Measurements from ENCODE around the gene SLC22A3. TPM values are rescaled to one million over a fixed set of nuclear protein-coding genes. Genes with fewer than 3 reads are reported as not detected.
"Not testable (repeated sequence)": the region's sequence is repeated elsewhere in the genome, so short reads cannot be mapped to it uniquely, and the experiment has no call there.

Gene SLC22A3
- total RNA-seq, 1 donor from 2014 or later = not detected

GRCh38 chr6:160438481-160438880, 90.3 kb downstream of the SLC22A3 start:
- POLR2A ChIA-PET = no interaction called here
- no peaks in the 10 kb centered on the region for H3K36me3 Mint-ChIP-seq (ENCODE audit: low read depth)
- CTCF ChIA-PET = no interaction called here
- no peak for TF ChIP-seq CTCF (IDR thresholded peaks at IDR 0.05)
- ATAC-seq (ENCODE audit: low read depth) (no peak), DNase-seq (no peak)
- no peaks in the 10 kb centered on the region for H3K4me1 Mint-ChIP-seq
- intact Hi-C loops (cut with micrococcal nuclease) = no loop called here
- H3K9me3 Mint-ChIP-seq = no peaks in the 10 kb centered on the region
- H3K27ac Mint-ChIP-seq = no peak overlapping the region
- H3K27me3 Mint-ChIP-seq = peaks cover 37% of the 10 kb centered on the region
- H3K4me3 Mint-ChIP-seq = no peak overlapping the region

GRCh38 chr6:160439751-160440150, 91.6 kb downstream of the SLC22A3 start:
- H3K4me1 Mint-ChIP-seq = no peaks in the 10 kb centered on the region
- H3K27ac Mint-ChIP-seq = no peak overlapping the region
- no peak overlapping the region for H3K4me3 Mint-ChIP-seq
- no peaks in the 10 kb centered on the region for H3K36me3 Mint-ChIP-seq (ENCODE audit: low read depth)
- CTCF ChIA-PET = interaction anchor here (1.5 kb wide), 1 partner anchor 16 kb away, joined by 3 read pairs; no protein-coding TSS in a partner anchor
- TF ChIP-seq CTCF (IDR thresholded peaks at IDR 0.05) = no peak
- H3K27me3 Mint-ChIP-seq = peaks cover 42% of the 10 kb centered on the region
- DNase-seq (no peak), ATAC-seq (ENCODE audit: low read depth) (no peak)
- POLR2A ChIA-PET = no interaction called here
- no peaks in the 10 kb centered on the region for H3K9me3 Mint-ChIP-seq
- intact Hi-C loops (cut with micrococcal nuclease) = no loop called here

DNA sequence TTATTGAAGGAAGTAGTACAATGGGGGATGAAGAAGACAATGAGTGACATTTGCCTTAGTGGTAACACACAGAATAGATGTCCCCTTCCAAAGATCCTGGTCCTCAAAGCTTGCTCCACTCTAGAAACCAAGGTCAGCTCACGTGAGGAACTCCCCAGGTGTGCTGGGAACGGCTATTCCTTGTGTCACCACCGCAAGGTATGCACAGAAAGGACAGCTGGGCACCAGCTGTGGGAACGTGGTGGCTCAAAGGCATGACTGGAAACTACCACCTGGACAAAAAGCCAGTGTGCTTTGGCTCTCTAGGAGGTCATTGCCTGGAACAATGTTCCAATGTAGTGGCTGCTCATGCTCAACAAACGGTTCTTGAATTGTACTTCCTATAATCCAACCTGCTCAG, 94.0 kb downstream of the SLC22A3 start:
- no peak for TF ChIP-seq CTCF (IDR thresholded peaks at IDR 0.05)
- Mint-ChIP-seq H3K27ac (no peak overlapping the region), H3K4me1 (no peaks in the 10 kb centered on the region), H3K27me3 (peaks cover 45% of the 10 kb centered on the region), H3K4me3 (no peak overlapping the region), H3K9me3 (no peaks in the 10 kb centered on the region), H3K36me3 (ENCODE audit: low read depth) (no peaks in the 10 kb centered on the region)
- DNase-seq (no peak), ATAC-seq (ENCODE audit: low read depth) (no peak)
- intact Hi-C loops (cut with micrococcal nuclease) = no loop called here
- ChIA-PET CTCF (interaction anchor here (1.0 to 1.1 kb wide), 2 partner anchors 9 to 12 kb away, joined by 3 read pairs; no protein-coding TSS in a partner anchor), POLR2A (no interaction called here)

- TF ChIP-seq CTCF (IDR thresholded peaks at IDR 0.05) = no peak
- Mint-ChIP-seq H3K27me3 (peaks cover 48% of the 10 kb centered on the region), H3K4me1 (no peaks in the 10 kb centered on the region), H3K4me3 (no peak overlapping the region), H3K36me3 (ENCODE audit: low read depth) (no peaks in the 10 kb centered on the region), H3K27ac (no peak overlapping the region), H3K9me3 (peaks cover 5% of the 10 kb centered on the region)
- no peak for DNase-seq
- intact Hi-C loops (cut with micrococcal nuclease) = no loop called here
- ChIA-PET POLR2A (no interaction called here), CTCF (no interaction called here)
- ATAC-seq (ENCODE audit: low read depth) = no peak
Observed at GRCh38 chr6:160445130-160445529, 97.0 kb downstream of the SLC22A3 start.

- no peak for TF ChIP-seq CTCF (IDR thresholded peaks at IDR 0.05)
- no peak overlapping the region for H3K27ac Mint-ChIP-seq
- POLR2A ChIA-PET = no interaction called here
- H3K4me1 Mint-ChIP-seq = no peaks in the 10 kb centered on the region
- DNase-seq (no peak), ATAC-seq (ENCODE audit: low read depth) (no peak)
- no peak overlapping the region for H3K4me3 Mint-ChIP-seq
- CTCF ChIA-PET = no interaction called here
- H3K36me3 Mint-ChIP-seq (ENCODE audit: low read depth) = no peaks in the 10 kb centered on the region
- peaks cover 5% of the 10 kb centered on the region for H3K9me3 Mint-ChIP-seq
- intact Hi-C loops (cut with micrococcal nuclease) = no loop called here
- peaks cover 40% of the 10 kb centered on the region for H3K27me3 Mint-ChIP-seq
Observed at GRCh38 chr6:160447350-160447749, 99.2 kb downstream of the SLC22A3 start.

GRCh38 chr6:160449787-160450186, 101.6 kb downstream of the SLC22A3 start:
- H3K9me3 Mint-ChIP-seq; ATAC-seq (ENCODE audit: low read depth); DNase-seq; H3K36me3 Mint-ChIP-seq (ENCODE audit: low read depth); H3K27ac Mint-ChIP-seq; H3K4me3 Mint-ChIP-seq; CTCF ChIA-PET; H3K4me1 Mint-ChIP-seq; intact Hi-C loops (cut with micrococcal nuclease); POLR2A ChIA-PET: not testable (repeated sequence)
- H3K27me3 Mint-ChIP-seq = peaks cover 28% of the 10 kb centered on the region
